Uterus (tissue), 4 donors: Measurements from ENCODE around the gene TRAF6. TPM values are rescaled to one million over a fixed set of nuclear protein-coding genes. Genes with fewer than 3 reads are reported as not detected.

Source experiments
- DNase-seq, 2 donors: peaks; one replicate each; pipeline ENCODE4 v3.0.0-alpha.2; 2019 to 2020
- H3K27ac ChIP-seq, 2 donors: fragments of 200-600 bp; sonication (generic); 1 replicate in 1 of 2; 2 replicates in 1 of 2; pipeline ENCODE4 v1.5.1; 2016 to 2018
- H3K27me3 ChIP-seq, 2 donors: fragments of 200-600 bp; sonication (generic); one replicate each; pipeline ENCODE4 v1.5.1; 2018 to 2019; ENCODE audit warnings: control low read depth in 1 of 2
- H3K36me3 ChIP-seq, 2 donors: fragments of 200-600 bp; sonication (generic); one replicate each; pipeline ENCODE4 v1.5.1; 2019; ENCODE audit warnings: control low read depth in 1 of 2
- H3K4me1 ChIP-seq, 2 donors: fragments of 200-600 bp; sonication (generic); one replicate each; pipeline ENCODE4 v1.5.1; 2018 to 2019; ENCODE audit warnings: control low read depth in 1 of 2
- H3K4me3 ChIP-seq, 2 donors: fragments of 200-600 bp; sonication (generic); 1 replicate in 1 of 2; 2 replicates in 1 of 2; pipeline ENCODE4 v1.5.1; 2018 to 2019; ENCODE audit warnings: mild to moderate bottlenecking in 1 of 2
- H3K9me3 ChIP-seq, 2 donors: fragments of 200-600 bp; sonication (generic); one replicate each; pipeline ENCODE4 v1.5.1; 2019; ENCODE audit warnings: control low read depth in 1 of 2
- CTCF ChIP-seq, 4 experiments: fragments of 200-600 bp in 2 of 4; fragments of 450-650 bp in 2 of 4; sonication (generic) in 2 of 4; IDR thresholded peaks; one replicate each; pipeline ENCODE4 v1.5.1; 2016 to 2019; ENCODE audit warnings: antibody characterized with exemption in 4 of 4, mild to moderate bottlenecking in 2 of 4, moderate library complexity in 1 of 4
- POLR2A ChIP-seq, 2 donors: fragments of 450-650 bp; IDR thresholded peaks; one replicate each; pipeline ENCODE4 v1.6.1; 2016; ENCODE audit warnings: antibody characterized with exemption in 2 of 2, mild to moderate bottlenecking in 1 of 2, moderate library complexity in 1 of 2
- intact Hi-C: fragments of 100-400 bp; cut with DNase I; formaldehyde crosslinking; loops from one replicate; pipeline ENCODE4 v1.15.1; 2023; ENCODE audit warnings: low total_unique reads
- total RNA-seq, 4 donors: library from RNA; depleted of rRNA in 3 of 4; stranded (reverse); fragments of >200 nt in 3 of 4; gene quantifications; one replicate each; pipeline versions ENCODE4 v1.1.0 to v1.2.4, GENCODE V29; 2014 to 2023
- donor health status: DM: yes; HTN: yes; CAD: no.

TRAF6 gene
- total RNA-seq, 4 donors from 2014 or later: 5.1 to 22.6 (median 16.2) TPM

GRCh38 chr11:36451681-36452080 is 58.4 kb downstream of the TRAF6 start:
- H3K36me3 ChIP-seq: no peaks in the 10 kb centered on the region
- DNase-seq: no peak
- no peak for TF ChIP-seq POLR2A (IDR thresholded peaks at IDR 0.05)
- no peak for TF ChIP-seq CTCF (IDR thresholded peaks at IDR 0.05)
- H3K4me3 ChIP-seq: no peak overlapping the region
- H3K27me3 ChIP-seq: no peaks in the 10 kb centered on the region
- no peaks in the 10 kb centered on the region for H3K9me3 ChIP-seq
- no peaks in the 10 kb centered on the region for H3K4me1 ChIP-seq
- intact Hi-C loops: no loop called here
- no peak overlapping the region for H3K27ac ChIP-seq

GRCh38 chr11:36451045-36451444 is 59.0 kb downstream of the TRAF6 start:
- H3K4me3 ChIP-seq: no peak overlapping the region
- H3K36me3 ChIP-seq: no peaks in the 10 kb centered on the region
- H3K27ac ChIP-seq: no peak overlapping the region
- H3K9me3 ChIP-seq: no peaks in the 10 kb centered on the region
- intact Hi-C loops: no loop called here
- no peaks in the 10 kb centered on the region for H3K27me3 ChIP-seq
- no peaks in the 10 kb centered on the region for H3K4me1 ChIP-seq
- TF ChIP-seq POLR2A (IDR thresholded peaks at IDR 0.05): no peak
- TF ChIP-seq CTCF (IDR thresholded peaks at IDR 0.05): no peak
- no peak for DNase-seq

GRCh38 chr11:36450110-36450572 is 59.9 kb downstream of the TRAF6 start:
- no peak for DNase-seq
- intact Hi-C loops: no loop called here
- H3K27ac ChIP-seq: no peak overlapping the region
- no peak overlapping the region for H3K4me3 ChIP-seq
- TF ChIP-seq POLR2A (IDR thresholded peaks at IDR 0.05) (no peak), CTCF (IDR thresholded peaks at IDR 0.05) (no peak)
- H3K4me1 ChIP-seq: no peaks in the 10 kb centered on the region
- H3K9me3 ChIP-seq: no peaks in the 10 kb centered on the region
- no peaks in the 10 kb centered on the region for H3K27me3 ChIP-seq
- H3K36me3 ChIP-seq: no peaks in the 10 kb centered on the region

GRCh38 chr11:36449561-36450096 is 60.4 kb downstream of the TRAF6 start:
- no peaks in the 10 kb centered on the region for H3K36me3 ChIP-seq
- H3K27me3 ChIP-seq: no peaks in the 10 kb centered on the region
- H3K9me3 ChIP-seq: no peaks in the 10 kb centered on the region
- no peaks in the 10 kb centered on the region for H3K4me1 ChIP-seq
- H3K27ac ChIP-seq: no peak overlapping the region
- no peak for TF ChIP-seq POLR2A (IDR thresholded peaks at IDR 0.05)
- no peak for TF ChIP-seq CTCF (IDR thresholded peaks at IDR 0.05)
- H3K4me3 ChIP-seq: no peak overlapping the region
- DNase-seq: no peak
- intact Hi-C loops: no loop called here

- Histone ChIP-seq H3K4me3 (no peak overlapping the region), H3K27ac (no peak overlapping the region), H3K4me1 (no peaks in the 10 kb centered on the region), H3K27me3 (no peaks in the 10 kb centered on the region), H3K36me3 (no peaks in the 10 kb centered on the region), H3K9me3 (no peaks in the 10 kb centered on the region)
- no peak for DNase-seq
- intact Hi-C loops: no loop called here
- TF ChIP-seq POLR2A (IDR thresholded peaks at IDR 0.05) (no peak), CTCF (IDR thresholded peaks at IDR 0.05) (no peak)
Measured at GRCh38 chr11:36447947-36448346, 62.1 kb downstream of the TRAF6 start.
